ENCODE measurements around the gene RNF213.

DNA sequence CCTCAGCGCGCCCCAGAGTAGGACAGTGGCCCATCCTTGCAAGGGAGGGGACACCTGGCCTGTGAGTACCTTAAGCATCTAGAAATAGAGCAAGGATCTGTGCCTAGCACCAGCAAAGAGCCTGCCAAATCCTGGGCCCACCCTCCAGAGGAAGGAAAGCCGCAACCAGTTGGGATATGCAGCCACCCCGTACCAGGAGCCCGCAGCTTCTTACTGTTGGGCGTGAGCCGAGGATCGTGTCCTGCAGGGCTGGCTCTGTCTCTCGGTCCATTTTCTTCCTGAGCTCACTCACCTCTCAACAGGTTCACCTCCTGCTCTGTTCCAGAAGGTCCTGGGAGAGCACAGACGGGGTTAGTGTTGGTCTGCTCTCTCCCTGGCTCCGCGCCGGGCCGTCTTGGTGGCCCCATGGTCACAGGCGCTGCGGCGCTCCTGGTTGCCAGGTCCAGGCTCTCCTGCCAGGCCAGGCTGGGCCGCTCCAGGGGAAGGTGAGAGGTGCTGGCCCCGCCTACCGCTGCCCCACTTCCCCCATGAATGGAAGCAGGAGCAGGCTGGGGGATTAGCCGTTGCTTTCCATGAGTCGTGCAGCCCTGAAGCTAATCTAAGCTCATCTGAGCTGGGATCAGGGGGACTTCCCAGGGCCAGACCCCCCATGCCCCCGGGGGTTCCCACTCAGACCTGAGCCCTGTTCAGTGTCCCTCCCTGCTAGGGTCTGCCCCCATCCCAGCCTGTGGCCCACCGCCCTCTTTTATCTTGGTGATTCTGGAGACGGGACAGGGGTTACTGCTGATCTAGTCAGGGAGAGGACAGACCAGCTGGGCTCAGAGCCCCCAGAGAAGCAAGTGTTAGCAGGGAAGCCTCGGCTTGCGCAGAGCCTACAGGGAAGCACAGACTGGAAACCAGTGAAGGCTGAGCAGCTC is 167.0 kb downstream of the RNF213 start:
- TF ChIP-seq, protein P1, sequence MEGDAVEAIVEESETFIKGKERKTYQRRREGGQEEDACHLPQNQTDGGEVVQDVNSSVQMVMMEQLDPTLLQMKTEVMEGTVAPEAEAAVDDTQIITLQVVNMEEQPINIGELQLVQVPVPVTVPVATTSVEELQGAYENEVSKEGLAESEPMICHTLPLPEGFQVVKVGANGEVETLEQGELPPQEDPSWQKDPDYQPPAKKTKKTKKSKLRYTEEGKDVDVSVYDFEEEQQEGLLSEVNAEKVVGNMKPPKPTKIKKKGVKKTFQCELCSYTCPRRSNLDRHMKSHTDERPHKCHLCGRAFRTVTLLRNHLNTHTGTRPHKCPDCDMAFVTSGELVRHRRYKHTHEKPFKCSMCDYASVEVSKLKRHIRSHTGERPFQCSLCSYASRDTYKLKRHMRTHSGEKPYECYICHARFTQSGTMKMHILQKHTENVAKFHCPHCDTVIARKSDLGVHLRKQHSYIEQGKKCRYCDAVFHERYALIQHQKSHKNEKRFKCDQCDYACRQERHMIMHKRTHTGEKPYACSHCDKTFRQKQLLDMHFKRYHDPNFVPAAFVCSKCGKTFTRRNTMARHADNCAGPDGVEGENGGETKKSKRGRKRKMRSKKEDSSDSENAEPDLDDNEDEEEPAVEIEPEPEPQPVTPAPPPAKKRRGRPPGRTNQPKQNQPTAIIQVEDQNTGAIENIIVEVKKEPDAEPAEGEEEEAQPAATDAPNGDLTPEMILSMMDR (conservative IDR thresholded peaks at IDR 0.05), result no peak
- no peak for TF ChIP-seq EZH2 (IDR thresholded peaks at IDR 0.05; ENCODE audit: low read depth)

Measured in PC-9 (cell line).